DOHH2 (cell line): Measurements from ENCODE around the gene NTNG1.

Source experiments
- H3F3A ChIP-seq: fragments of 200-600 bp; sonication (generic), shearing (Covaris generic); 2 replicates; pipeline ENCODE4 v1.6.0; 2016; ENCODE audit warnings: antibody characterized with exemption, mild to moderate bottlenecking; ENCODE audit not compliant: control insufficient read depth, insufficient read depth
- H3K27ac ChIP-seq: fragments of 200-600 bp; sonication (generic); 2 replicates; pipeline ENCODE4 v1.5.1; 2014; ENCODE audit warnings: low read depth, mild to moderate bottlenecking, low read length, moderate library complexity
- H3K27me3 ChIP-seq: fragments of 200-600 bp; sonication (generic); 2 replicates; pipeline ENCODE4 v1.6.1; 2014; ENCODE audit warnings: mild to moderate bottlenecking, low read length, mixed read lengths; ENCODE audit not compliant: control insufficient read depth
- H3K36me3 ChIP-seq: fragments of 200-600 bp; sonication (generic); 2 replicates; pipeline ENCODE4 v1.6.1; 2014; ENCODE audit warnings: mild to moderate bottlenecking, low read length, moderate library complexity, mixed read lengths; ENCODE audit not compliant: control insufficient read depth
- H3K4me1 ChIP-seq: fragments of 200-600 bp; sonication (generic); 2 replicates; pipeline ENCODE4 v1.6.1; 2014; ENCODE audit warnings: mild to moderate bottlenecking, low read length, mixed read lengths; ENCODE audit not compliant: control insufficient read depth
- H3K4me2 ChIP-seq: fragments of 200-600 bp; sonication (generic); 2 replicates; pipeline ENCODE4 v1.6.0; 2014; ENCODE audit warnings: mild to moderate bottlenecking, low read length, moderate library complexity
- H3K4me3 ChIP-seq: fragments of 200-600 bp; sonication (generic); 2 replicates; pipeline ENCODE4 v1.5.1; 2014; ENCODE audit warnings: mild to moderate bottlenecking, low read length, mixed read lengths
- H3K79me2 ChIP-seq: fragments of 200-600 bp; sonication (generic); 2 replicates; pipeline ENCODE4 v1.6.1; 2014; ENCODE audit warnings: mild to moderate bottlenecking, low read length, mixed read lengths; ENCODE audit not compliant: control insufficient read depth
- H3K9me2 ChIP-seq: fragments of 200-600 bp; sonication (generic); replicated peaks from 2 replicates; pipeline ENCODE4 v1.6.1; 2014; ENCODE audit warnings: mild to moderate bottlenecking, low read length, mixed read lengths; ENCODE audit not compliant: control insufficient read depth
- H3K9me3 ChIP-seq: fragments of 200-600 bp; sonication (generic); 2 replicates; pipeline ENCODE4 v1.6.1; 2014; ENCODE audit warnings: antibody characterized with exemption, low read length, mixed read lengths; ENCODE audit not compliant: control insufficient read depth, insufficient read depth
- H4K20me1 ChIP-seq: fragments of 200-600 bp; sonication (generic); 2 replicates; pipeline ENCODE4 v1.6.0; 2014; ENCODE audit warnings: low read depth, mild to moderate bottlenecking, antibody characterized with exemption, low read length, moderate library complexity; ENCODE audit not compliant: control insufficient read depth, insufficient read depth
- CTCF ChIP-seq: fragments of 200-600 bp; sonication (generic); IDR thresholded peaks from one replicate; pipeline ENCODE4 v1.5.1; 2014; ENCODE audit warnings: antibody characterized with exemption, mild to moderate bottlenecking, low read depth, low read length; ENCODE audit not compliant: poor library complexity, severe bottlenecking
- EZH2phosphoT487 ChIP-seq: fragments of 200-600 bp; sonication (generic); IDR thresholded peaks from 2 replicates; pipeline ENCODE4 v1.6.1; 2017; ENCODE audit warnings: borderline replicate concordance, mild to moderate bottlenecking, antibody characterized with exemption, low read length, moderate library complexity, mixed read lengths

The NTNG1 gene

GRCh38 chr1:107138767-107139445 lies 1.9 kb upstream of the NTNG1 start:
- Histone ChIP-seq H3K4me3 (no peak overlapping the region), H3K79me2 (peaks cover 5% of the 10 kb centered on the region; the same call in 1 of the 2 replicates), H3K27ac (no peak overlapping the region), H3K9me2 (no peaks in the 10 kb centered on the region), H3K4me2 (no peak overlapping the region), H3K36me3 (no peaks in the 10 kb centered on the region), H4K20me1 (no peaks in the 10 kb centered on the region), H3K27me3 (no peaks in the 10 kb centered on the region), H3K4me1 (peaks cover 34% of the 10 kb centered on the region), H3K9me3 (no peaks in the 10 kb centered on the region), H3F3A (peaks cover 15% of the 10 kb centered on the region)
- TF ChIP-seq EZH2phosphoT487, result no peak
- no peak for TF ChIP-seq CTCF

- H3K79me2 ChIP-seq, result peaks cover 5% of the 10 kb centered on the region; the same call in 1 of the 2 replicates
- H3K4me3 ChIP-seq, result peak overlapping the region; percentile 82
- H3K4me1 ChIP-seq, result peaks cover 28% of the 10 kb centered on the region
- peaks cover 15% of the 10 kb centered on the region for H3F3A ChIP-seq
- H3K9me3 ChIP-seq, result no peaks in the 10 kb centered on the region
- peak overlapping the region; percentile 55; the same call in 1 of the 2 replicates for H3K27ac ChIP-seq
- H4K20me1 ChIP-seq, result no peaks in the 10 kb centered on the region
- TF ChIP-seq EZH2phosphoT487 (no peak), CTCF (no peak)
- no peaks in the 10 kb centered on the region for H3K36me3 ChIP-seq
- H3K9me2 ChIP-seq, result no peaks in the 10 kb centered on the region
- H3K4me2 ChIP-seq, result peak overlapping the region; percentile 96
- H3K27me3 ChIP-seq, result no peaks in the 10 kb centered on the region
These were observed 771 bp upstream of the NTNG1 start for GRCh38 chr1:107139833-107140702.

- Histone ChIP-seq H3K9me2 (no peaks in the 10 kb centered on the region), H3F3A (peaks cover 15% of the 10 kb centered on the region), H3K36me3 (no peaks in the 10 kb centered on the region), H3K27me3 (no peaks in the 10 kb centered on the region), H3K4me2 (peak overlapping the region; percentile 77), H3K9me3 (no peaks in the 10 kb centered on the region), H3K4me1 (peaks cover 34% of the 10 kb centered on the region), H4K20me1 (no peaks in the 10 kb centered on the region), H3K27ac (peak overlapping the region; percentile 46), H3K79me2 (peaks cover 5% of the 10 kb centered on the region; the same call in 1 of the 2 replicates), H3K4me3 (peak overlapping the region; percentile 82)
- TF ChIP-seq CTCF, result no peak
- TF ChIP-seq EZH2phosphoT487, result no peak
These were observed 770 bp downstream of the NTNG1 start for GRCh38 chr1:107141491-107142126.
